Measurements from ENCODE around the gene SPATA16.

DNA sequence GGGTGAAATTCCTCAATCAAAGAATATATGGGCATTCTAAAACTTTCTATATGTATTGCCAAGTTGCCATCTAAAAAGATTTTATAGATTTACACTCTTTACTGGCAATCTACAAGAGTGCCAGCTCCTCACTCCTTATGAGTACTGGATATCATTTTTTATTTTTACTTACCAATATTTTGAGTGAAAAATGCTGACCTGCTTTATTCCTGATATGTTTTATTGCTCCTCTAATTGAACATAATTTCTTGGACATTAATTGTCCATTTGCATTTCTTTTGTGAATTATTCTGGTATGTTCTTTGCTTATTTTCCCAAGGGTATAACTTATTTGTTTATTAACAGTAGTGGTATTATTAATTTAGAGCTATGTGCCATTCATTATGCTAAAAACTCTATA is 293.7 kb downstream of the SPATA16 start:
- TF ChIP-seq, protein P1, sequence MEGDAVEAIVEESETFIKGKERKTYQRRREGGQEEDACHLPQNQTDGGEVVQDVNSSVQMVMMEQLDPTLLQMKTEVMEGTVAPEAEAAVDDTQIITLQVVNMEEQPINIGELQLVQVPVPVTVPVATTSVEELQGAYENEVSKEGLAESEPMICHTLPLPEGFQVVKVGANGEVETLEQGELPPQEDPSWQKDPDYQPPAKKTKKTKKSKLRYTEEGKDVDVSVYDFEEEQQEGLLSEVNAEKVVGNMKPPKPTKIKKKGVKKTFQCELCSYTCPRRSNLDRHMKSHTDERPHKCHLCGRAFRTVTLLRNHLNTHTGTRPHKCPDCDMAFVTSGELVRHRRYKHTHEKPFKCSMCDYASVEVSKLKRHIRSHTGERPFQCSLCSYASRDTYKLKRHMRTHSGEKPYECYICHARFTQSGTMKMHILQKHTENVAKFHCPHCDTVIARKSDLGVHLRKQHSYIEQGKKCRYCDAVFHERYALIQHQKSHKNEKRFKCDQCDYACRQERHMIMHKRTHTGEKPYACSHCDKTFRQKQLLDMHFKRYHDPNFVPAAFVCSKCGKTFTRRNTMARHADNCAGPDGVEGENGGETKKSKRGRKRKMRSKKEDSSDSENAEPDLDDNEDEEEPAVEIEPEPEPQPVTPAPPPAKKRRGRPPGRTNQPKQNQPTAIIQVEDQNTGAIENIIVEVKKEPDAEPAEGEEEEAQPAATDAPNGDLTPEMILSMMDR (conservative IDR thresholded peaks at IDR 0.05 in 1 of 2, IDR thresholded peaks at IDR 0.05 in 1 of 2; ENCODE audit: extremely low read depth in 1 of 2, insufficient read depth in 1 of 2, low read depth in 1 of 2, low read length in 2 of 2), result no peak
- TF ChIP-seq EZH2 (IDR thresholded peaks at IDR 0.05; ENCODE audit: borderline replicate concordance, low read length), result no peak

Measured in mammary epithelial cell (primary cell).